ENCODE measurements around the gene BARX2.

BARX2 gene

DNA sequence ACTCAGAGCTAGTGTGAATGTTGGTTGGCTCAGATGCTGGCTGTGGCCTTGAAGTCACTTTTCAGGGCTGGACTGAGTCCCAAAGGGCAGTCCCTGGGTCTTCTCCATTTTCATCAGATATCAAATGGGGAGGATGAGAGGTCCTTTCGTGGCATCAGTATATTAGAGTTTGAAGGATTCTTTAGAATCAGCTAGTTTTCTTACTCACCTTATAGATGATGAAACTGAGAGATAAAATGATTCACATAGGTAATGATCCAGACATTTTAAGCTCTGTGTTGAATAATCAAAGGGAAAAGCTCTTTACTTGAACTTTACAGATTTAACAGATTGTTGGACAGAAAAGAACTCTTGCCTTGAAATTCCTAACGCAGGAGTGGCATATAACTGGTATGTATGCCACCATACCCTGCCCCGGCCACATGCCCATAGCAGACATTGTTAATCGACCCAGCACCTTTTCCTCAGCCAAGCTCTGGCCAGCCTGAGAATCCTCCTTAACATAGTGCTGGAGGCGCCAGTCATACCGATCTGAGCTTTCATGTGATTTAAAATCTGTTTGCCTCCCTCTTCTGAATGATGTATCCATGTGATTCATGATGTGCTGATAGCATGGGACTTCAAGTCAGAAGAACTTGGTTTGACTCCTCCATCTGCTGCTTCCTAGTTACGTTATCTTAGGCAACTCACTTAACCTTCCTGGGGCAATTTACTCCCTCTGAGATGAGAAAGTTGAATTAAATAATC lies 60.0 kb downstream of the BARX2 start:
- DNase-seq (ENCODE audit: low spot score), result no peak

DNA sequence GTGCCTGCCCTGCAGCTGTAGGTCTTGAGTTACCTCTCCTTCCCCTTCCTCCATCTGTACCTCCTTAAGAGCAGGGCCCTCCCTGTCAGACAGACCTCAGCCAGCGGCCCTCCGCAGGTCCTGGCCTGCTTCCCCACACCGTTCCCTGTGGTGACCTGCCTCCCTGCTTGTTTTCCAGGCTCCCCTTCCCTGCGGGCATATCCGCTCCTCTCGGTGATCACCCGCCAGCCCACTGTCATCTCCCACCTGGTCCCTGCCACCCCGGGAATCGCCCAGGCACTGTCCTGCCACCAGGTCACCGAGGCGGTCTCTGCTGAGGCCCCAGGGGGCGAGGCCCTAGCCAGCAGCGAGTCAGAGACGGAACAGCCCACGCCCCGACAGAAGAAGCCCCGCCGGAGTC lies 60.9 kb downstream of the BARX2 start:
- DNase-seq (ENCODE audit: low spot score), result no peak

DNA sequence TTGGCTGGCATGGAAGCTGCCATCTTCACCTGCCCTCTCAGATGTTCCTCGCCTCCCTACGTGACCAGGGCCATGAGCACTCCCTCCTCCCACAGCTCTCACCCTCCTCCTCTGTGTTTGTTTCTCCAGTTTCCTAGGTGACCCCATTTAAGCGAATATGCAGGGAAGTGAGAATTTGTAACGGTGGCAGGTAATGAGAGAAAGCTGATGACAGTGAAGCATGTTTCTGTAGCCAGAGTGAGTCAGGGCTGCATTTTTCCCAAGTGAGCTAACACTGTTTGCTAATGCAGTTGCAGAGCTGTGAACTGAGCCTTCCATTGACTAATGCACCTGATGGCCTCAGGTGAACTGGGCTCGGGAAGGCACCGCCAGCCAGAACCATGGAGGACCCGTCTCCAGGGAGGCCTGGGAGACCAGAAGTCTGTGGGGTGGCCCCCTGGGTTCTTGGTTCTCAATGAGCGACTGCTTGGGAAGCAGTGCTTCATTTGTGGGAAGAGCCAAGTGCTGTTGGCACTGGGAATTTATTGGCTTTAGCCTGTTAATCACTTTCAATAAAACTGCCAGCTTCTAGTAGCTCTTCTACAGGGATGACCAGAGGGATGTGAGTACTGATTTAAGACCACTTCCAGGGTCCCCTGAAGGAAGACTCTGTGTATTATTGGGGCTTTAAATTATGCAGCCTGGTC lies 64.5 kb downstream of the BARX2 start:
- DNase-seq (ENCODE audit: low spot score), result no peak

DNA sequence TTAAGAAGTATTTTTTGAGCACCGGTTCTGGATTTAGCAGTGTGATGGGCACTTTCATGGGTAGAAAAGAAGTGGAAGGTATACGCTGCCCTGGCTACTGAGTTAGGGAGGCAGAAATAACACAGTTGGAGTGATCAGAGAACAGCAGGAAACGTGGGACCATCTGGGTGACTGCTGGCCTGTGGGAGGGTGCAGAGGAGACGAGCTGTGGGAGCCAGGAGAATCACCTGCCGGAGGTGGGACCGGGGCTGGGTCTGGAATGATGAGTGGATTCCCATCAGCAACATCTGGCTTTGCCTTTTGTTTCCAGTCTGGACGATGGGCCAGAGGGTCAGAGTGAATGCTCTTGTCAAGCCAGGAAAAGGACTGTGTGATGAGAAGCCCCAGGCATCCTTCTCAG lies 66.5 kb downstream of the BARX2 start:
- DNase-seq (ENCODE audit: low spot score), result no peak

DNA sequence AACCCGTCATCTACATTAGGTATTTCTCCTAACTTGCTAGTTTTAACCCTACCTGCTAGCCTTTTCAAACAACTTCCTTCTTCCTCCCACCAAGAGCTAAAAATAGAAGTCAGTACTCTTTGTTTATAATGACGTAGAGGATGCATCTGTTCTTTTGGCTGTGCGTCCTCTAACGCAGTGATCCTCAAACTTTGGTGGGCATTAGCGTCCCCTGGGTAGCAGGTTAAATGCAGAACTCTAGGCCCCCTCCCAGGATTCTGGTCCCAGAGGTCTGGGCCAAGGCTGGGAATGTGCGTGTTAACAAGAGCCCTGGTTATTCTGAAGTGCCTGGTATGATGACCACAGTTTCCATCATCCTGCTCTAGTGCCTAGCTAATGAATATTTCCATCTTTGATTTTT lies 67.6 kb downstream of the BARX2 start:
- no peak for DNase-seq (ENCODE audit: low spot score)

DNA sequence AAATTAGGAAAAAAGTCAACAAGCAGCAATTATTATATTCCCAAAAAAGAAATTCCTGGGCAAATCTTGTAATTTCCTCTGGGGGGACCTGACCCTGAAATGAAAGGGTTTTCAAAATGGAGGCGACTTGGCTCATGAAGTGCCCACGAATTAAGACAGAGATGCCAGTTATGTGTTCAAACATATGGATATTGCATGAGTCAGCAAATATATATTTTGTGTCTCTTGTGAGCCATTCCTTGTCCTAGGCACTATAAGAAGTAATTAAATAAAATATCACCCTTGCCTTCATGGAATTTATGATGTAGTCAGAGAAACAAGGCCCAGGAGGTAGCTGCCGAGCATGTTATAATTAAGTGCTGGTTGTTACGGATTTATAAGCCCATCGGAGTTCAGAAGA lies 68.6 kb downstream of the BARX2 start:
- DNase-seq (ENCODE audit: low spot score), result no peak

DNA sequence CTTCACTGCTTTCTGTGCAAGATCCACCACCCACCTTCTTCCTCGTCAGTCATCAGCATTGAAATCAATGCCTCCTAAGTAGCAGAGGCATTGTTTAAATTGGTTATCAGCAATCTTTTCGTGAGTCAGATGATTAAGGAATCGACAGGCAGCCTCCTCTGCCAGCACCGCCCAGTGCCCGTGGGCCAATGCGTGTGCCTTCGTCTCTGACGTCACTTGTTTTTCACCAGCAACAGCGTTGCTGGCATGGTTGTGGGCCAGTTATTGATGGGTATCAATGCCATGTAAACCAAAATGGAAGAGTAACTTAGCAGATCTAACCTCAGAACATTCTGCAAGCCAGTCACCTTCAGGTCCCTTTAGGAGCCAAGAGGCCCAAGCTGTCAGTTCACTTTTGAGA lies 69.6 kb downstream of the BARX2 start:
- no peak for DNase-seq (ENCODE audit: low spot score)

DNA sequence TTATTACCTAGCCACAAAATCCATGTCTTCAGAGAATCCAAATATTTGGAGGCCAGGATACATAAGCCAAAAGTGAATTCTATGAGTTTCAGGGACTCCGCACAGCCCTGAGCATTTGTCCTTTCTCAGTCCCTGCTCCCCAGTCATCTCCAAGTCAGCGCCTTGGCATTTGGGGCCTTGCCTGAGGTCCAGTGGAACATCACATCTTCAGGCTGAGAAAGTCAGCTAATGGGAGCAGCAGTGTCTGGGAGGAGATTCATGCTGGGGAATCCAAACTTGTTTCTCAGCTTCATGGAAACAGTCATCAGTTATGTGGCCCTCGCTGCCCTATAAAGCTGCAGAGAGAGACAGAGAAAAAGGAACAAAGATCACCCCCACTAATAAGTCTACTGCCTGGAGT lies 70.9 kb downstream of the BARX2 start:
- DNase-seq (ENCODE audit: low spot score), result no peak

DNA sequence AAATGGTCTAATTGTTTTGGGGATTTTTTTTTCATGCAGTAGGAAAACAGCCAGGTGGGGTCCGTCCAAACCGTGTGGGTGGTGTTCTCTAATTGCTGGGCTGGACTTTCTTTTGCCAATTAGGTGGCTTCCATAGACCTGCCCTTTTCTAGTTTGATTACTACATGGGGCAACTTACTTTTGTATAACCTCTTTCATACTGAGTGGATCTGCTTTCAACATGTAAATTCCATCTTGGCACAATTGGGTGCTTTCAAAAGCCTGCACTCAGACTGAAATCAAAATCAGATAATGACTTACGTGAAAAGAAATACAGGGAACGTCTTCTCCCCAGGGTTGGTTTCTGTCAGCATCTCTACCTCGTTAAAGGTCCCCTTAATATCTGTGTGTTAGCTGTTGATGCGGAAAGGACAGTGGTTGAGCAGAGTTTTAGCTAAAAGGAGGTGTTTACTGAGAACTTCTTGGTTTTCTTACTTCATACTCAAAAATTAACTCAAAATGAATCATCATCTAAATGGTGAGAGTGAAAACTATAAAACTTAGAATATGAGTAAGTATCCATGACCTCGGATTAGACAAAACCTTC lies 72.1 kb downstream of the BARX2 start:
- no peak for DNase-seq (ENCODE audit: low spot score)

DNA sequence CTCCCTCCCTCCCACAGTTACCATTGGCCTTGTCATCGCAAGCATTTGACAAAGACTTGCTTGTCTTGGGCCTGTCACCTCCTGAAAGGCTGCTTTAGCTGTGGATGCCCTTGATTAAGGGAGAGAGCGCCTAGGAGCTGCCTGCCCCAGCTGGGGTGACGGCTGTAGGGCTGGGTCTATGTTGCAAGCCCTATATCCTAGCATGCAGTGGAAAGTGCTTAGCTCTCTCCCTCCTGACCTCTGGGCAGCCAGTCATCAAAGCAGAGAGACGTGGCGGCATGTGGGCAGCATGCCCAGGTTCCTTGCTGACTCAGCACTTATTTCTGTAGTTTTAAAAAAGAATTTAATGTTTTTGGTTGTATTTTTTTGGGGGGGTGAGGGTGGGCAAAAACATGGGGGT lies 75.9 kb downstream of the BARX2 start:
- no peak for DNase-seq (ENCODE audit: low spot score)

DNA sequence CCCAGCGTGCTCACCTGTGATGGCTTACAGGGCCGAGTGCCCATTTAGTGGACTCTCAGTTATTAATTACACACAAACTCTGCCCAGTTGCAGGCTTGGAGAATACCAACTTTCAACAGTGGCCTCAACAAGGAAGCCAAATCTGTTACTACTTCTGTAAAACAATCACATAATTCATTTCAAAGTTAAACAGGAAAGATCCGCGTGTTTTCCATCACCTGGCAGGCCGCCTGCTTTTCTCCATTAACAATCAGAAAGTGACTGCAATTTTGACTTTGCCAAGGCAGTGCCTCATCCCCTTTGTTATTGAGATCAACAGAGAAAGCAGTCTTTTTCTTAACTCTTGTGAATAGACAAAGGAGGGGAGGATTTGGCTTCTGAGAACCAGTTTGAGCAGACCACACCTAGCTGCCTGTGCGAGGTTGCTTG lies 77.7 kb downstream of the BARX2 start:
- no peak for DNase-seq (ENCODE audit: low spot score)

DNA sequence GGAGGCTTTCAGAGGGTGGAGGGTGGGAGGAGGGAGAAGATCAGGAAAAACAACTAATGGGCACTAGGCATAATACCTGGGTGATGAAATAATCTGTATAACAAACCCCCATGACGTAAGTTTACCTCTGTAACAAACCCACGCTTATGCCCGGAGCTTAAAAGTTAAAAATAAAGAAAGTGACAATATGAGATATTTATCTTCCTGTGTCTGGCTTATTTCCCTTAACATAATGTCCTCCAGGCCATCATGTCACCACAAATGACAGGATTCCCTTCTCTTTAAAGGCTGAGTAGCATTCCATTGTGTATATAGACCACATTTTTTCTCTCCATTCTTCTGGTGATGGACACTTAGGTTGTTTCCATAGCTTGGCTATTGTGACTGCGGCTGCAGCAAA lies 79.5 kb downstream of the BARX2 start:
- DNase-seq (ENCODE audit: low spot score), result no peak

DNA sequence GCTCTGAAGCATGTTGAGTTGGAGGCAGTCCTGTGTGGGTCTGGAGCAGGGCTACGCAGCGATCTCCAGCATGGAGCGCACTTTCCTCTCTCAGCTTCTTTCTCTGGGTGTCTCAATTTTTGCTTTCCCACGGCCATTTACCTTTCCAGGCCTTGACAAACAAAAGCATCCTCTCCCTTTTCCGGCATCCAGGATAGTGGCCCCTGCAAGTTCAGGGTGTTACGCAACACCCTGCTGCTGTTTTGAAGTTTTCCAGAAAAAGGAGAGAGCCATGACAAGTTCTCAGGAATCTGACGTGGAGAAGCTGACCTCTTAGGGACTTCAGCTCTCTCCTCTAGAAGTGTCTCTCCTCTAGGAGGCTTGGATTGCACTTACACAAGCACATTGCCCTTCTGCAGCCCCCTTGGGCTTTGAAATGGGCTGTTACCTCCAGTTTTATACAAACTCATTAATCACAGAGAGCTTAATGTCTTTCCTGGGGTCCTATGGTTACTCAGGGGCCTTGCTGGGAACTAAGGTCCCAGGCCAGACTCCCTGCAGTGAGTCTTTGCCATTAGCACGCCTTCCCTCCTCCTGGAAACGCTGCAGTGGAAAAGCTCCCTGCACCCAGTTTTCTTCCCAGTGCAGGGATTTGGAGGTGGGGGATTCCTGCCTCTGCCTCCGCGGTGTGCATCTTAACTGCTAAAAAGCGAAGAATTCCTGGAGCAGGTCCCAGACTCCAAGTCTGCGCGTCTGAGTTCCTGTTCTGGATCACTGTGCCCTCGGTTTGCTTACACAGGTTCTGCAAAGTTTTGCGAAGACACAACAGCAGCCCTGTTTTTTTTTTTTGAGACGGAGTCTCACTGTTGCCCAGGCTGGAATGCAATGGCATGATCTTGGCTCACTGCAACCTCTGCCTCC lies 80.4 kb downstream of the BARX2 start:
- no peak for DNase-seq (ENCODE audit: low spot score)

DNA sequence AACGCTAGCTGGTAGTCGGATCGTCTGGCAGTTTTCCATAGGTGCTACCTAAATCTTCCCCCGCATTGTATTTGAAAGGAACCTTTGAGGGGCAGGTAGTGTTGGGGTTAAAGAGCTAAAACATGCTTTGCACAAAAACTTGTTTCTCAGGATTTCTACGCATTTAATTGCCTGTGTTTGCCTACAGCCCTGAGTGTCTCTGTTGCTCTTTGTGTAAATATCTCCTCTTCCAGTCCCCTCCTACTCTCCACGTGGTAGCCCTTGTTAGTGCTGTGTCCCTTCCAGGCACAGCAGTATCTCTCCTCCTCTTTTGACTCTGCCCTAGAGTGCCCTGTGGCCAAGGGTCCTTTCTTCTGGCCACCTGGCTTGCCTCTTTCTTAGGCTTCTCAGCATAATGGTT lies 81.7 kb downstream of the BARX2 start:
- DNase-seq (ENCODE audit: low spot score), result no peak

DNA sequence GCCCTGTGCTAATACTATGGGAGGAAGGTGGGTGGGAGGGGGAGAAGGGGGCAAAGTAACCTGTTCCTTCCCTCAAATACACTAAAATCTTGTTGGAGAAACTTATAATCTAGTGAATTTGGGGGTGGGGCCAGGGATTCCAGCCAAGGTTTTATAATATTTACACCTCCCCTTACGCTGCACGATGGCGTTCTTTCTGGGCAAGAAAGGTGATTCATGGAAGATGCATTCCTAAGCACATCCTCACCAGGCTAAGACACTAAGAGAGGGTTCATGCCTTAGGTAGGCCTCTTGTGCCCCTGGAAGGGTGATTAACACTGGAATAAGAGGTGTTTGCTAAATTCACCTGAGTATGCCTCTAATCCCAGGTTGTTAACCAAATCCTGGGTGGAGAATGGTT lies 82.6 kb downstream of the BARX2 start:
- DNase-seq (ENCODE audit: low spot score), result no peak

DNA sequence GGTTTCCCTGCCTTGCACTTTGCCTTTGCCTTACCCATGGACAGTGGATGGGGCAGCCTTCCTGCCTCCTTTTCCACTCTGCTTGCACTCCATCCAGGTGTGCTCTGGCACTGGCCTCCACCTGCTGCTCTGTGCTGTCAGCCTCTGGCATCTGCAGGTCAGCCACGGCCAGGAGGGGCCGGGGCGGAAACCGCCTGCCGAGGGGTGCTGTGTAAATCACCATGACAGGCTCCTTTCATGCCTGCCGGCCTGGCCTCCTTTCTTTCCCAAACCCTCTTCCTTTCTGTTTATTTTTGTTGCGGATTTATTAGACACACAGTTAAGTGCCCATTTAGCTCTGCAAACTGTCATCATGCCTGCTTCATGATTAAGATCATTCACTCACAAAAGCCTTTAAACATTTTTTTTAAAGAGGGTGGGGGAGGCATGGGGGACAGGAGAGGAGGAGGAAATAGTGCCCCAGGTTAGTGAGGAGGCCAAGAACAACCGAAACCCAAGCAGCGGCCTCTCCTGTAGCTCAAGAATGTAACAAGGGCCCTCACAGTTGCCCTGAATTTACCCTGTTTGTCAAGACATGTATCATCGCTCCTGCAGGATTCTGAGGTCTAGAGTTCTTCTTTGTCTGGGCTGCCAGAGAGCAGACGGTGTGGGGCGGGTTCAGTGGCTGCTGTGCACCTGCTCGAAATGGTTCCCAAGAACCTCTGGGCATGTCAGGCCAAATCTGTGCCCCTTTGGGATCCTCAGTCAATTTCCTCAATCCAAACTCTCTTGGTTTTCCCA lies 83.3 kb downstream of the BARX2 start:
- DNase-seq (ENCODE audit: low spot score), result no peak

DNA sequence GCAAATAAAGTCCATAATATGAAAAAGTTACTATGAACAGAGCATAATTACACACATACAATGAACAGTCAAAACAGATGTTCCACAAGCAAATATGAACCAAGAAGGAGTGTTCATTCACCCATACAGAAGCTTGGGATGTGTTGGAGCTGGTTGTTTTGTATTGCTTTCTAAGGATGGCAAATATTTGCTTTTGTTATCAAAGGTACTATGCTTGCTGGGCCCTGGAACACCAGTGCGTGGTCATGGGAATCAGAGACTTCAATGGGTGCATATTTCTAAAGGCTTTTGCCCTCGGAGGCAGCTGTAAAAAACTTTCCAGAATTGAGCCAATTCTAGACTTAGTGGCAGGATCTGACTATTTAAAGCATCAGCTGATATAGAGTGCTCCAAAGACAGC lies 85.1 kb downstream of the BARX2 start:
- no peak for DNase-seq (ENCODE audit: low spot score)

DNA sequence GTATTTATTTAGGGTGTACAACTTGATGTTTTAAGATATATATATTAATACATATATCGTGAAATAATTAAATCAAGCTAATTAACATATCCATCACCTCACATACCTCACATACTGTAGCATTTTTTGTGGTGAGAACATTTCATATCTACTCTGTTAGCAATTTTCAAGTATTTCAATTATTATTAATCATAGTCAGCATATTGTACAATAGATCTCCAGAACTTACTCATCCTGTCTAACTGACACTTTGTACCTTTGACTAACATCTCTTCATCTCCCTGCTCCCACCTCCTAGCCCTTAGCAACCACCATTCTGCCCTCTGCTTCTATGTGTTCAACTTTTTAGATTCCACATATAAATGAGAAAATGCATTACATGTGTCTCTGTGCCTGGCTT lies 108.4 kb downstream of the BARX2 start:
- no peak for DNase-seq (ENCODE audit: low spot score)

DNA sequence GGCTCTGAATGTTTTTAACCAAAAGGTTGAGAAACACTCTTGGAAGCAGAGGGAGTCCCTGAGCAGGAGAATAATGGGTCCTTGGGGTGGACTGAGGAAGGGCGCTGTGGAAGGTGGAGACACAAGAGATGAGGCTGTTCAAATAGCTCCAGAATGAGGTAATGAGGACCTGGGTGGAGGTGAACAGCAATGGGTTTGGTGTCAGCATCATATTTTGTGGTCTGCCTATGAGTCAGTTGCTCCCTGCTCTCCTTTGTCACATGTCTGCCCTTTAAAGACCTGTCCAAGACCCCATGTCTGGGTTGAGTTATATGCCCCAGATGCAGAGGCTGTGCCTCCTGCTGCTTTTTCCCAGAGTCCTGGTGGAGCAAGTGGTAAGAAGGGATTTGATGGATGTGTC lies 113.6 kb downstream of the BARX2 start:
- no peak for DNase-seq (ENCODE audit: low spot score)

DNA sequence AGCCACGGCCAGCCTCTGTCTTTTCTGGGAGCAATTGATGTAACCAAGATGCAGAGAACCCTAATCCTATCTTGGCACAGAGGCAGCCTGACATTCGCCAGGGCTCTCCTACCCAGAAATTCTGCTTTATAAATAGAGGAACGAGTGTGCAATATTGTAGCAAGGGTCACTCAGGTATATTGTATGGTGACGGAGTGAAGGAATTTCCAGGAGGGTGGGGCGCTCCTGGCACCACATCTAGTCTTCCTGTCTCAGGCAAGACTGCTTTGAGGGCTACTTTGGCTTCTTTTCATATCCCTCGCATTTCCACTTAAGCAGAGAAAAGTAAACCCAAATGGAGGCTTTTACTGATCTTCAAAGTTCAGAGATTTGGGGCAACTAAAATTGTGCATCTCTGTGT lies 114.4 kb downstream of the BARX2 start:
- no peak for DNase-seq (ENCODE audit: low spot score)

DNA sequence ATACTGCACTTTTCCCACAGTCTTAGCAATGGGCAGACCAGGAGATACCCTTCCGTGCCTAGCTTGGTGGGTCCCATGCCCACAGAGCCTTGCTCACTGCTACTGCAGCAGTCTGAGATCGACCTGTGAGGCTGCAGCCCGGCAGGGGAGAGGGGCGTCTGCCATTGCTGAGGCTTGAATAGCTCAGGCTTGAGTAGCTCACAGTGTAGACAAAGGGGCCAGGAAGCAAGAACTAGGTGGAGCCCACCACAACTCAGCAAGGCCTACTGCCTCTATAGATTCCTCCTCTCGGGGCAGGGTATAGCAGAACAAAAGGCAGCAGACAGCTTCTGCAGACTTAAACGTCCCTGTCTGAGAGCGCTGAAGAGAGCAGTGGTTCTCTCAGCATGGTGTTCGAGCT lies 118.1 kb downstream of the BARX2 start:
- no peak for DNase-seq (ENCODE audit: low spot score)

Data from SK-N-DZ (cell line).